Medulla oblongata (tissue), 1 donor: ENCODE measurements around the gene UBTD2.
A peak's percentile ranks its signal among the peaks of the same experiment; 100 is the strongest.

Experiments
- DNase-seq: peaks from one replicate; pipeline ENCODE4 v3.0.0-alpha.2; 2015; ENCODE audit errors: extremely low spot score

The UBTD2 gene

DNA sequence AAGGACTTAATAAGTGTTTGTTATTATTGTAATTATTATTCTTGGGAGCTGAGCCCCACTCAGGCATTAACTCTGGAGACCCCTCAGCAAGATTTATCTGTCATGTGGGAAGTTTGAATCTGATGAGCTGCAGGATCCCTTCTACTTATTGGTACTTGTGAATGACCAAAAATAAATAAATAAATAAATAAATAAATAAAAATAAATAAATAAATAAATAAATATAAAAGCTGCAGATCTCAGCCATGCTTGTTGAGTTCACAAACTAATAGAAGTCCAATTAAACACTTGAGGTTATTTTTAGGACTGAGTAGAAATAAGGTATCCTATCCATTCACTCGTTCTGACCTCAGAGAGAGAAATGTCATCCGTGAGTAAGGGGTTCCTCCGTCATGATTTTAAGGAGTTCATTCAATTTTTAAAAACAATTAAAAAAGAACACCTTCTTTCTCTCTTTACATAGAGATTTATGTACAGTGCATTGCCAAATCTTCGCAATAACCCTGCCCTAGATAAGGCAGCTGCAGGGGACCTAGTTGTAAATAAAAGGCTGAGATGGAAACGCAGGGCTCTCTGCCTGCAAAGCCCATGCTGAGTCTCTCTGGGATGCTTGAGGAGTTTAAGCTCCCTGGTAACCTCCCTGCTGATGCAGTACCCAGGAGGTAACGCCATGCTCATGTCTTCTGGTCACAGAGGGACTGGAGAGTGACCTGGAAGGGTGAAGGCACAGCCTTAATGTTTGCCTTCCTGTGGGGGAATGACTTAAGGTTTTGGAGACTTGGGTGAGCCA, 88.4 kb downstream of the UBTD2 start:
- DNase-seq: no peak

DNA sequence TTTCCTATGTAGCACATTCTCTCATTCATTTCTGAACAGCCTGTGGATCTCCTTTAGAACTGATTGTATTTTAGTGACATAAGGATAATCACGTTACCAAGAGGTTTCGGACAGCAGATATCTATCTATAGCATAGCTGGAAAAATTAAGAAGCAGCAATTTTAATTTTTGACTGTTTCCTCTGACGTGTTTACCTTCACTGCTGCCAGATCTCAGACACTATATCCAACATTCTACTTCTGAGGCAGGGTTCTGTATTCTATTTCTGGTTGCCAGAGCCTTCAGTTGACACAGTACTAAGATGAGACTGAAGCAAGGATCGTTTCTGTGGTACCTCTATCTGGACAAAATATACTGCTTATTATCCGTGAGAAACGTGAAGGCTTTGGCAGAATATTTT, 89.7 kb downstream of the UBTD2 start, which contains the start of gene EFCAB9:
TSS of gene EFCAB9 (plus strand) at position 301 of the 400 bp plus-strand sequence. CDS start at position 302, 1 bp downstream.
- DNase-seq: no peak

DNA sequence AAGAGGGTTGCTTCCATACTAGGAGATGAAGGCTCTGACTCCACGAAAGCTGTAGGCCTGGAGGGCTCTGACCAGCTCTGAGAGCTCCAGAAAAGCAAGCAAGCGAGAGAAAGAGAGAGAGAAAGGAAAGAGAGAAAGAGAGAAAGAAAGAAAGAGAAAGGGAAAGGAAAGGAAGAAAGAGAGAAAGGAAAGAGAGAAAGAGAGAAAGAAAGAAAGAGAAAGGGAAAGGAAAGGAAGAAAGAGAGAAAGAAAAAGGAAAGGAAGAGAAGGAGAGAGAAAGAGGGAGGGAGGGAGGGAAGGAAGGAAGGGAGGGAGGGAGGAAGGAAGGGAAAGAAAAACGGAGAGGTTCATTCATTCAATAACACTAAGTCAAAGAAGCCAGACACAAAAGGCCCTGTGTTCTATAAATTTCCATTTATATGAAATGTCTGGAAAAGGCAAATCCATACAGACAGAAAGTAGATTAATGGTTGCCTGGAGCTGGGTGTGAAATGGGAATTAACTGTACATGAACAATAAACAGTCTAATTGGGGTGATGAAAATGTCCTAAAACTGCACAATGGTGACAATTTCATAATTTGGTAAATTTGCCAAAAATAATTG, 93.8 kb downstream of the UBTD2 start:
- no peak for DNase-seq

DNA sequence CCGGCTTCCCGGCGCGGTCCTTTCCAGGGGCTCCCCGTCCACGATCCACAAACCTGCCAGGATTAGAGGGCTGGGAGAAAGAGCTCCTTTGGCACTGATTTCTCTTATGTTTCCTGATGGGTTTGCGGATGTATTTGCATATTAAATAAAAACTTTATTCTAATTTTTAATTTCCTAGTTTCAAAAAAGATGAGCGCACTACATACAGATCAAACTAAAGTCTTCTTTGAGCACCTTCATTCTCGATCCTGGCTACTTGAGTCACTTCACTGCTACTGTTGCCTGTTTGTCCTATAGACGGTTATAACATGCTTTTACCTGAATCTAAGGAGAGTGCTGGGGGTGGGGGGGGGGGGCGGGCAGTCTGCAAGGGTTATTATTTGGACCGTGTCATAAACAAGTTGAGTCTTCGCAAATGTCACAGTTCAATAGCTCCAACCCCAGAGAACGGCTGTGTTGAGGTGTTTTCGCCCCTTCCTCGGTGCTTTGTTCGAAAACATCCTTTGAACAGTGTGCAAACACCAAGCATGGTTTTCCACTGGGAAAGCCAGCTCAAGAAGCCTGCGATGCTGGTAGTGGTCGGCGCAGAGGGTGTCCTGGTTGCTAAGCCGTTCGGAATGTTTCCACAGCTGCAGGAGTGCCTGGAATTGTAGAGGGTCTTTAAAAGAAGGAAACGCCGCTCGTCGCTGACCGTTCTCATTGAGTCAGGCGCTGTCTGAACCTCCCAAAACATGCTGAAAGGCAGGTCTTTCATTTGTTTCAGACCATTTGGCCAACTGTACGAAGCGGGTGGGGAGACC, 94.5 kb downstream of the UBTD2 start:
- no peak for DNase-seq

DNA sequence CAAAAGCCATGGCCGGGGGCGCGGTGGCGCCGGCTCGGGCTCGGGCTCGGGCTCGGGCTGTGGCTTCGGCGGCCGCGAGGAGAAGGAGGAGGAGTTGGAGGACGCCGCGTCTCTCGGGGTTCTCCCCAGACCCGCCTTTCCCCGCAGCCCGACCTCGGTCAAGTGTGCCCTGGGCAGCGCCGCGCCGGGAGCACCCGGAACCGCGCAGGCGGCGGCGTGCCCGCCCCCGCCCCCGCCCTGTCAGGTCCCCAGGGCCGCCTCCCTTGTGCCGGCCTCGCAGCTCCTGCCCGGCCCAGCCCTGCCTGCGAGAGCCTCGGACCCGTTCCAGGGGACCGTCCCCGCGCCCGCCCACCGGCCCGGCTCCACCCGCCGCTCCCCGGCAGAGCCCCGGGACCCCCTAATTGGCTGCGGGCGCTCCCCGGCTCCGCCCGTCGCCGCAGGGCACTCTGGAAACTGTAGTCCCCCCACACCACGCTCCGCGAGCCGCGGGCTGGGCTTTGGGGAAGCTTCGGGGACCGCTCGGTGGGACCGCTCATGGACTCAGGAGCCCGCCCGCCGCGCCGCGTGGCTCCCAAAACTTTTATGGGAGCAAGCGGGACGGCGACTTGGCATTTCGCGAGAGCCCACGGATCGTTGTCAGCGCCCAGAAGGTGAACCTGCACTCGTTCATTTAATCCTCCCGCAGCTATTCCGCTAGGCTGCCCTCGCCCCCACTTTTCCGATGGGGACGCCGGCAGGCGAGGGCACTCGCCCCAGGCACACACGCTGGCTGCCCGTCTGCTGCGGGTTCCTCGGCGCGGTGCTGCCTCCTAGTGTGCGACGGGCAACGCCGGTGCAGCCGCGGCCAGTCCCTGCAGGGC, 95.3 kb downstream of the UBTD2 start, which contains the start of gene STK10:
TSS of gene STK10 (minus strand) at position 192 of the 860 bp plus-strand sequence. CDS start at position 10, 182 bp downstream.
- peak; percentile 95 for DNase-seq

DNA sequence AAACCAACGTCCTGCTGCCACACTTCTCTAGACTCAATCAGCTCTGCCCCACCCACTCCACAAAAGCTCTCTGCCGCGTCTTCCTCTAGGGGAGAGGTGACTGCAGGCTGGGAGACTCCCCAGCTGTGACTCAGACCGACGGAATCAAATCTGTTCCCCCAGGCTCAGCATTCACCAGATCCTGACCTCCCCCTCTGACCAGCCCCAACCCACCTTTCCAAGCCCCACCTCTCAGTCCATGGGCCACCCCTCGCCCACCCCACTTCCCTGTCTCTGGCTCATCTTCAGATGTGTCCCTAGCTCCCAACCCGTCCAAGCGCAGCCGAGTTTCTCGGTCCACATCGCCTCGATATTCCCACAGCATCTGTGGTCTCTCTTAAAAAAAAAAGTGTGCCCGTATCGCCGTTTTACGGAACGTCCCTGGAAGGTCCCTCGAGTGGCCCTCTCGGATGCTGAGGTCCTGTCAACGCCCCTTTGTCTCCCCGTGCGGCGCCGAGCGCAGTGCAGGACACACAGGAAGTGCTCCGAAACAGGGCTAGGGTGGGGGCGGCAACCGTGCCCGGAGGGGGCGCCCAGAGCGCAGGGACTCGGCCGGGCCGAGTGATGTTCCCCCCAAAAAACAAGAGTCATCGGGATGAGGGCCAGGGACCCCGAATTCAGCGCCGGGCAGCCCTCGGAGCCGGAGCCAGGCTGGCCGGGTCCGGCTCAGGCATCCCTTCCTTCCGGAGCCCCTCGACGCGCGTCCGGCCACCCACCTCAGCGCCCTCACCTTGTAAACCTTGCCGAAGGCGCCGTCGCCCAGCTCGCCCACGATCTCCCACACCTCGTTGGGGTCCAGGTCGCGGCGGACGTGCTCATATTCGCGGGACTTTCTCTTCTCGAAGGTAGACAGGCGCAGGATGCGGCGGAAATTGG, 96.2 kb downstream of the UBTD2 start:
- peak; percentile 58 for DNase-seq

DNA sequence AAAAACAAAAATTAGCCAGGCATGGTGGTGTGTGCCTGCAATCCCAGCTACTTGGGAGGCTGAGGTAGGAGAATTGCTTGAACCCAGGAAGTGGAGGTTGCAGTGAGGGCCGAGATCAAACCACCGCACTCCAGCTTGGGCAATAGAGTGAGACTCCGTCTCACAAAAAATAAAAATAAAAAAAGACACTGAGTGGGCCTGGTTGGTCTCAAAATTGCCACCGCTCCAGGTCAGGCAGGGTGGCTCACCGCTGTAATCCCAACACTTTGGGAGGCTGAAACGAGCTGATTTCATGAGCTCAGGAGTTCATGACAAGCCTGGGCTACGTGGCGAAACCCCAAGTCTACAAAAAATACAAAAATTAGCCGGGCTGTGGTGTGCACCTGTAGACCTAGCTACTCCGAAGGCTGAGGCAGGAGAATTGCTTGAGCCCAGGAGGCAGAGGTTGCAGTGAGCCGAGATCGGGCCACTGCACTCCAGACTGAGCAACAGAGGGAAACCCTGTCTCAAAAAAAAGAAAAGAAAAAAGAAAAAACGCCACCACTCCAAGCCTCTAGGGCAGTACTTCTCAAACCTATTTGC, 97.4 kb downstream of the UBTD2 start:
- DNase-seq: no peak

DNA sequence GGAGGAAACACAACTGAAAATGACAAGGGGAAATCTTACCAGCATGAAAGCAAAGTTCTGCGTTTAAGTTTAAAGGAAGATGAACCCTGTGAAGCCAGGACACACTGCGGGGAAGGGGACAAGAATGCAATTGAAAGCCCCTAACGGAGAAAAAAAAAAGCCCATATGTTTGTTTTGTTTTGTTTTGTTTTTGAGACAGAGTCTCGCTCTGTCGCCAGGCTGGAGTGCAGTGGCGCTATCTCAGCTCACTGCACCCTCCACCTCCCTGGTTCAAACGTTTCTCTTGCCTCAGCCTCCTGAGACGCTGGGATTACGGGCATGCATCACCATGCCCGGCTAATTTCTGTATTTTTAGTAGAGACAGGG, 98.5 kb downstream of the UBTD2 start:
- no peak for DNase-seq

DNA sequence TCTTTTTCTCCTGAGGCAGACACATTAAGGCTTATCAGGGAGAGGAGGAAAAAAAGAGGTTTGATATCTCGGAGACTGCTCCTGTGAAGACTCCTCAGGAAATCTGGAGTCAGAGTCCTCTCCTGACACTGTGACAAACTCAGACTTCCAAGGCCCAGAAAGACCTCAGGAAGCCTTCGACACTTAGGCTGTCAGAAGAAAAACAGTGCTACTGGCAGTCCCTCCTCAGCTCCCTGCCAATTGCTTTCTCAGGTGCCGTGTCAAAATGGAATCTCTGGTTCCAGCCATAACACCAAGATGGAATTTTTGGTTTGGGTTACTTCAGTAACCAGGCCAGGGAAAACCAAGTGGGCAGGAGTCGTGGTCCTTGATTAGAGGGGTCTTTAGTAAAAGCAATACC, 99.7 kb downstream of the UBTD2 start:
- DNase-seq: no peak

DNA sequence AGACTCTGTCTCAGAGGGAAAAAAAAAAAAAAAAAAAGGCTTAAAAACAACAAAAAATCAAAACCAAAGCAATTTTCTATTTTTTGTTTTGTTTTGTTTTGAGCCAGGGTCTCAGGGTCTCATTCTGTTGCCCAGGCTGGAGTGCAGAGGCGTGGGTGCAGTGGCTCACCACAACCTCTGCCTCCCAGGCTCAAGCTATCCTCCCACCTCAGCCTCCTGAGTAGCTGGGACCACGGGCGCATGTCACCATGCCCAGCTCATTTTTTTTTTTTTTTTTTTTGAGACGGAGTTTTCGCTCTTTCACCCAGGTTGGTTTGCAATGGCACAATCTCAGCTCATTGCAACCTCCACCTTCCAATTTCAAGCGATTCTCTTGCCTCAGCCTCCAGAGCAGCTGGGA, 101.3 kb downstream of the UBTD2 start:
- DNase-seq: no peak

DNA sequence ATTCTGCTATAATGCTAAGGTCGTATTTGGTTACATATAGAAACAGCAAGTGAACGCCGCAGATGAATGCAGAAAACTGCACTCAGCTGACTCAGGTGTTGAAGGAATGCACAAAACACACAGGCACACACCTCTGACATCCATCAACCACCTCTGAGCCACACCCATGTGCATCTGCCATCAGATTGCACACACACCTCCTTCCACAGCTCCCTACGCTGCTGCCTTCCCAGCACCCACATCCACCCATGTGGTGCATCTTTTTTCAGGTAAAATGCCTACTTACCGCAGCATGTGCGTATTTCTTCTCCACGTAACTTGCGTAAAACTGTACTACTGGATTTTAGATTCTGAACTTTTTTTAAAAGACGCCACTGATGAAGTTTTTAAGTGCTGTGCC, 102.6 kb downstream of the UBTD2 start:
- no peak for DNase-seq

DNA sequence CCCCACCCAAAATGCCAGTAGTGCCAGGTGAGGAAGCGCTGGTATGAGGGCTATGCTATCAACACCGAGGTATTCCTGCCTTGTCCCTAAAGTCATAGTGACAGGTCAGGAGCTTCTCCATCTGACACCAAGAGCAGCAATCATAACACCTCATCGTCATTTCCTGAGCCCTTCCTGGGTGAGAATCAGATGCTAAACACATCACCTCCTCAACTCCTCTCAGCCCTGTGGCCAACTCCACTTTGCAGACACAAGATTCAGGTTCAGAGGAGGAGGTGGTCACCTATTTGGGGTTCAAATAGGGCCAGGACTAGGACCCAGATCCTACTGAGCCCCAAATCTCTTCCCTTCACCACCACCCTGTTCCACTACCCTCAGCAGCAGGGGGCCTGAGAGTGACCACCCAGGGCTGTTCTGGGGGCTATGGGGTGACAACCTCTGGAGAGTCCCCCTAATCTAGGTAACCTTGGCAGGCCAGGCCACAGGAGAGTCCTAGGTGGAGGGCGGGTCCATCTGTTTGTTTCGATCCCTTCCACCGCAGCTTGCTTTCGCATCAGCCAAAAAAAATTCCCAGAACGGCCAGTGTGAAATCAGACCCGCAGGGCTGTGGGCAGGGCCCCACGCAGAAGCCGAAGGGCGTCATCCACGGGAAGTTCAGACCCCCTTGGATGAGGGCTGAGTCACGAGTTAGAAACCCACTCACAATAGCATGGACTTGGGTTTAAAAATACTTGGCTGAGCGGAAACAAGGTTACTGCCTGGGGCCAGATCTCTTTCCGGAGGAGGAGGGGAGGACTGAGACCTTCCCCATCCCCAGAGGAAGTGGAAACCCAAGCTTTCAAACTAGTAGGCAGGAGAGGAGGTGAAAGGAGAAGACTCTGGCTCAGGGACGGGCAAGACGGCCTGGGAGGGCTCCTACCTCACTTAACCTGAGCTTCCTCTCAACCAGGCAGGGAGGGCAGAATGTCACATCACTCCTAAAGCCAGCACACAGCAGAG, 104.3 kb downstream of the UBTD2 start:
- peak; percentile 58 for DNase-seq

DNA sequence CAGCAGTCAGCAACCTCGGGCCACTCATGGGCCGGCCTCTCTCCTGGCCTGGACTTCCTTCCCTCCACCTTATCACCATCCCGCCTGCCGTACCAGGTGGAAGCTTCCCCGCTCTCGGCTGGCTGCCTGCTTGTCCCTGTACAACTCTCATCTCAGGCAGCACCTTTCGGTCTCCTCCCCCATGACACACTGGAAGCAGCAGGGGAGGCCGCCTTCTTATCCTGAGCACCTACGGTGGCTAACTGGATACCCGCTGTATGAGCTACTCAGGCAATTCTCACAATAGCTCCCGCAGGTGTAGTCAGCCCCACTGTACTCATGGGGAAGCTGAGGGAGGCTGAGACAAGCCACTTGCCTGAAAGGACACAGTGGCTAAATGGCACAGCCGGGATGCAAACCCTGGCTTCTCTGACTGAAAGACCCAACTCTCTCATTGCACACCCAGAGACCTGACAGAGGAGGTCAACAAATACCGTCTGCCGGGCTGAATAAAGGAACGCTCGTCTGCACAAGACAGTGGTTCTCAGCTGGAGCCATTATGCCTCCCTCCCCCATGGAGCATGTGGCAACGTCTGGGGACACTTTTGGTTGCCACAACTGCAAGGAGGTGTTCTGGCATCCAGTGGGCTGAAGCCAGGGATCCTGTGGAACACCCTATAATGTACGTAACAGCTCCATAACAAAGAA, 105.1 kb downstream of the UBTD2 start:
- DNase-seq: no peak

DNA sequence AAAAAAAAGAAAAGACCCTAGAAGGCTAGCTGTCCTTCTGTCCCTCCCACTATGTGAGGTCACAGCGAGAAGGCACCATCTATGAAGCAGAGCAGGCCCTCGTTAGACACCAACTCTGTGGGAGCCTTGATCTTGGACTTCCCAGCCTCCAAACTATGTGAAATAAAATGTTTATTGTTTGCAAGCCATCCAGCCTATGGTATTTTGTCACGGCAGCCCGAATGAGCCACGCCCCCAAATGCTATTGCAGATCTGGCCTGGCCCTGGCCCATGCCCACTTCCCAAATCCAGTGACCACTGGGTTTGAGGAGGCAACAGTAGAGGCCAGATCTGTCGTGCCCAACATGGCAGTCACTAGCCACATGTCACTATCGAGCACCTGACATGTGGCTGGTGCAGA, 106.4 kb downstream of the UBTD2 start:
- no peak for DNase-seq

DNA sequence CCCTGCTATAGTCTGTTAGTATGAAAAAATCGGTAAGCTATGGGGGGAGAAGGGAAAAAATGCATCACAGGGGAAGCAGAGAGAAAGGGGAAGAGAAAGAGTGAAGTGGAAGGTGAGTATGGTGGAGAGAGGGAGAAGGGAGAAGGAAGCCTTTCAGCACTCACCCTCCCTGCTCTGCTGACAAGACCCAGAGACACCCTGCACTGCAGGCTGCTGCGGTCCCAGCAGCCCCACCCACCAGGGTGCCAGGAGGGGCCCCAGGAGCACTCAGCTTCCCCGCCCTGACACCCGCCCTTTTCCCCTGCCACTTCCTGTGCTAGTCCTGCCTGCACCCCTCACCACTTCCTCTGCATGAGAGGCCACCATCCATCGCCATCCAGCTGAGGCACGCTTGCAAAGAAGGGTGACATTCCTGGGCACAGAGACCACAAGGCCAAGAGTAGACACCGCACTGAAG, 108.3 kb downstream of the UBTD2 start:
- peak; percentile 58 for DNase-seq

DNA sequence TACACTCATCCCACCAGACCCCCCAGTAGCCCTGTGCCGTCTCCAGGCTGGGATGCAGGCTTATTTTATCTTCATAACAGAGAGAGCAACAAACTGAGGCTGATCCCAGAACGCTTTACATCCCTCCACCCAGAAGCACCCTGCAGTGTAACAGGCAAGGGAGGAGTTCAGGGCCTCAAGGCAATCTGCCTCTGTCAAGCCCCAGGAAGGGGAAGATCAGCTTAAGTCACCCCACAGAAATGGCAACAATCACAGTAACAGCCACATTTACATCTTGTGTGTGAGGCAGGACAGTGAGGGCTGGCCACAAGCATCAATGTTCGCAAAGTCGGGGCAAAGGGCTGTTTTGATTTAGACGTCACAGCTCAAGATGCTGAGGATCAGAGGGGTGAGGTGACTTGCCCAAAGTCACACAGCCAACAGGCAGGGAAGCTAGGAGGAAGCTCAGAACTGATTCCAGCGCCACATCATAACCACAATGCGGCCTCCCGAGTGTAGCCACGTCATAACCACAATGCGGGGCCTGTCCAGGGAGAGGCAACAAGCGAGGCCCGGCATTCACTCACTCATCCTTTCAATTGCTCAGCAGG, 109.9 kb downstream of the UBTD2 start:
- DNase-seq: no peak

DNA sequence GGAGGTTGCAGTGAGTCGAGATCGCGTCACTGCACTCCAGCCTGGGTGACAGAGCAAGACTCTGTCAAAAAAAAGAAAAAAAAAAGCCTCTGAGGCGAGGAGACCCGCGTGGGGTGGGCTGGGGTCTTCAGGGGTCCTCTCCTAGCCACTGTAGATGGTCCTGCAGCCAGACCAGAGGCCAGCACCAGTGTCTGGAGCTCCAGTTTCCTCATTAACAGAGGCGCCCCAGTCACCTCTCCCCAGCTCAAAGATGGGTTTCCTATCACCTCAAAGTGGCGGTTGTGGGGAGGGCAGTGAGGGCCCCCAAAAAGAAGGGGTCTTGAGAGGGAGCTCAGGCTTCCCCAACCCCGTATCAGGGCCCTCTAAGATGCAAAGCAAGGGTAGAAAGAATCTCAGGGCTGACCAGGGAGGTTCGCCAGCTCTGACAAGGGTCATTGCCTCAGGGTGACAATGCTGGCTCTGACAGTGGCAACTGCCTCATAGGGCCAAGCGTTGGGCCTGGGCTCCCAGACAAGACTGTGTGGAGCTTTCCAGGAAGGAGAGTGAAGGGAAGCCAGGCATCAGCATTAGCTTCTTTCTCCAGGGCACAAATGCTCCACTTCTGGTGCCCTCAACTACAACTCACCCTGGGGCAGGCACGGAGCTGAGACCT, 110.5 kb downstream of the UBTD2 start:
- peak; percentile 90 for DNase-seq
